DMS53 (cell line): ENCODE results near the gene FYCO1.
A peak's percentile ranks its signal among the peaks of the same experiment; 100 is the strongest.
"Not testable (repeated sequence)": the region's sequence is repeated elsewhere in the genome, so short reads cannot be mapped to it uniquely, and the experiment has no call there.

Experiments
- DNase-seq: peaks from one replicate; lab custom pipeline; 2025; lab: John Stamatoyannopoulos, UW

FYCO1 gene

DNA sequence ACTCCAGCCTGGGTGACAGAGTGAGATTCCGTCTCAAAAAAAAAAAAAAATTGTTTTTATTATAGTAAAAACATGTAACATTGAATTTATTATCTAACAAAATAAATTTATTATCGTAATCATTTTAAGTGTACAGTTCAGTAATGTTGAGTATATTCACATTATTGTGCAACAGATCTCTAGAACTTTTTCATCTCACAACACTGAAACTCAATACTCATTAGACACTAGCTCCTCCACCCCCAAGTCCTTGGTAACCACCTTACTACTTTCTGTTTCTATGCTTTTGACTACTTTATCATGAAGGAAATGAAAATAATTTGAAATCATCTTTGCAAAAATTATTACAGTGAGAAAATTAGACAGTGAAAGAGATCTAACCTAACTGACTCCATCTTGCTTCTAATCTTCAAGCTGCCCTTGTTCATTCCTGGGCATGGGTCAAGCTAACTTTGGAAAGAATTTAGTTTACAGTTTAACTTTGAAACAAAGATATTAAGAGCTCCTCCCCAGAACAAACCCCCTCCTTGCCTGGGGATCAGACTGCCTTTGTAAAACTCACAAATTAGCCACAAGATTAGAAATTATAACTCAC is 15.0 kb upstream of the FYCO1 start:
- DNase-seq, result no peak

- no peak for DNase-seq
Observed at GRCh38 chr3:46008058-46008457, 12.4 kb upstream of the FYCO1 start.

GRCh38 chr3:46007280-46007679 is 11.7 kb upstream of the FYCO1 start:
- no peak for DNase-seq

DNA sequence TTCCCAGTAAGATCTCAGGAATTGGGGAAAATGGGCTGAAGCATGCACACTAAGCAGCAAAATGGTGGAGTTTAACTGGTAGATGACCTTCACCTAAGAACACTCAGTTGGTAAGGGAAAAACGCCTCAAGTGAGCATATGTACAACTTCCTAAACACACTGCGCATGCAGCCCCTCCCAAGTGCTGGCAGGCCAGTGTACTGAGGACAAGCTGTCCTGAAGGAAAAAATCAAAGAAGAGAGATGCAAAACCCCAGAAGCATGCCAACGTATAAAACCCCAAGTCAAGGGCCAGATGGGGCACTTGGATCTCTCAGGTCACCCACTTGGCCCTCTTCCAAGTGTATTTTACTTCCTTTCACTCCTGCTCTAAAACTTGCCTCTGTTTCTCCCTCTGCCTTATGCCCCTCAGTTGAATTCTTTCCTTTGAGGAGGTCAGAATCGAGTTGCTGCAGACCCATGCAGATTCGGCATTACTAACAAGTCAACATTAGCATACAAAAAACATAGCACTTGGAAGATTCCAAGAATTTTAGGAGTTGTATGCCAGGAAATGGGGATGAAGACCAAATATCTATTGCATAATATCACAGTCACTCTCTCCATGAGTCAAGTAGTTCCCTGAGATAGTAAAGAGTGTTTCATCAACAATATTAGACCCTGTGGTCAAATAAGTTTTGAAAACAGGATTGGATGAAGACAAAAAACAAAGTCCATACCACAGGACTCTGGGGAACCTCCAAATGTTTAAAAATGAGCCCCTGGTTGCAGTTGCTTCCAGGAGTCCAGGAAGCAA is 10.8 kb upstream of the FYCO1 start:
- no peak for DNase-seq

- DNase-seq, result not testable (repeated sequence)
Observed at GRCh38 chr3:46003706-46004105, 8.1 kb upstream of the FYCO1 start.

GRCh38 chr3:46001178-46001577 is 5.6 kb upstream of the FYCO1 start:
- no peak for DNase-seq

DNA sequence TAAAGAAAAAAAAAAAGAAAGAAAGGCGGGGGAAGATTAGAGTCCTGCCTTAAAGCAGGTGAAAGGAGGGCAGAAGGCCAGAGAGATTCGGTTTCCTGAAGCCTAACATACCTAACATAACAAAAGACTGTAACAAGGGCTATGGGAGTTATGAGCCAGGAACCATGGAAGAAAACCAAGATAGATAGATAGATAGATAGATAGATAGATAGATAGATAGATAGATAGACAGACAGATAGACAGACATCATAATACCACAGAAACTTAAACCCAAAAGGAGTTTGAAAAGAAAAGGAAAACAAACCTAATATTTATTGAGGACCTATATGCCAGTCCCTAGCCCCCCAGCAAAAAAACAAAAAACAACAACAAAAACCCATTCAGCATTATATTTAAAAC is 2.3 kb upstream of the FYCO1 start:
- DNase-seq, result no peak

GRCh38 chr3:45997499-45997898 is 1.9 kb upstream of the FYCO1 start:
- not testable (repeated sequence) for DNase-seq

DNA sequence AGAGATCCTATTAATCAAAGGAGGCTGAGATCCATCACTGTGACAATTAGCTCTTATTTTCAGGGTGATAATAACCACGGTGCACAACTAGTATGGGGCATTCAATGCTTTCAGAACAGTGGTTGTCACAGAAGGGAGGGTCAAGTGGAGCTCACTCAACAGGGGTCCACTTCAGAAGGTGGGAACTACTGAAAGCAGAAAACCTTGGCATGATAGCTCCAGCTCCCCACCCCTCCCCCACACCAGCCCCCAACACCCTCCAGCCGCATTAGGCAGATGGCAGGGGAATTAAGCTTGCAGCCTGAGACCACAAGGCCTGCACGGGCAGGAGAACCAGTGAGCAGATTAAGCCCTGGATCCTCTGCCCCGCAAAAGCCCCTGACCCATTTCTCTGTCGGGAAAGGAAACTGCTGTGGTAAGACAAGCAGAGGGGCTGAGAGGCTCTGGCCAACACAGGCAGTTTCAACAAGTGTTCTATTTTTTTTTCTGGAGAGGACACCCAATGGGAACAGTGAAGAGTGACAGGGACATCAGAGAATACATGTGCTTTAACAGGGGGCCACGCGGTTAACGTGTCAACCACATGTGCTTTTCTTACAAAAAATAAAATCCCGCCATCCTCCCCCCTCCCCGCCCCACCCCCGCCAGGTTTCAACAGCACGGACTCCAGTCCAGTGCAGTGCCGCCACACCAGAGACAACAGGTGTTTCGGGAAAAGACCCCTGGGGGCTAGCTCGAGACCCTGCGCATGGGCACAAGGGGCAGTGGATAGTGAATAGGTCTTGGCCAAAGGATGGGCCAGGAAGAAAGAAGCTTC is 997 bp downstream of the FYCO1 start:
- DNase-seq, result peak; percentile 30

- DNase-seq, result no peak
Observed at GRCh38 chr3:45993421-45994027, 2.1 kb downstream of the FYCO1 start.

- DNase-seq, result no peak
Observed at GRCh38 chr3:45992821-45993221, 2.8 kb downstream of the FYCO1 start.

GRCh38 chr3:45992133-45992729 is 3.4 kb downstream of the FYCO1 start:
- no peak for DNase-seq

GRCh38 chr3:45991341-45991740 is 4.3 kb downstream of the FYCO1 start:
- DNase-seq, result no peak

GRCh38 chr3:45990181-45990580 is 5.4 kb downstream of the FYCO1 start:
- DNase-seq, result no peak

DNA sequence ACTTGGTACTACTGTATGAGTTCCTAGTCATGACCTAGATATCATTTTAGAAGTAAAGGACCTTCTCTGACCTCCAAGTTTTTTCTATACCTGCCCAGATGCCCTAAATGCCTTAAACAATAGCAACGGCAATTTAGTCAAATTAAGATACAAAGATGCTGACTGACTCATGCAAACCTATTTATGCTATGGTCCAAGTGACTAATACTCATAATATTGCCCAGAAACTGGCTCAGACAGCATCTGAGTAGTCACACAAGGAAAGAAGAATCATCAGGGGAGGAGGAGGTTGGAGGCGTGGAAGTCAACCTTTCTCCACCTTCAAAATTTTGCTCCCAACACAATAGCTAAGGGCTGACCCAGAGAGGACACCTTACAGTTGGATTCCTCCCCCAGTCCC is 6.8 kb downstream of the FYCO1 start:
- peak; percentile 2 for DNase-seq

DNA sequence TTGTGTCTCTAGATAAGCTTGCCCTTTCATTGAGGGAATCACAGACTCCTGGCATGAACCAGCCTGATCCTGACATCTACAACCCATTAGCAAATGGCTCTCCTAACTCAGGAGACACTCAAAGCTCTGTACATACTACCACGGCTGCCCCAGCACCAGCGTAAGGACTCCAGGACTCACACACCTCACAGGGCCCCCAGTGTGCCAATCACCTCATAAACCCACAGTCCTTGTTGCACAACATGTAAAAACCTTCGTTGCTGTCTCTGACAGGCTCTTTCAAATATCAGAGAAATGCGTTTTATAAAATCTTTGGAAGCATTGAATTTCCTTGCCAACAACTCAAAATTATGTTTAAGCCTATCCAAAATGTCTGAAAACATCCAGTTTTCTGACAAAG is 7.3 kb downstream of the FYCO1 start:
- DNase-seq, result no peak

GRCh38 chr3:45987368-45988291 is 8.0 kb downstream of the FYCO1 start:
- peak; percentile 7 for DNase-seq

DNA sequence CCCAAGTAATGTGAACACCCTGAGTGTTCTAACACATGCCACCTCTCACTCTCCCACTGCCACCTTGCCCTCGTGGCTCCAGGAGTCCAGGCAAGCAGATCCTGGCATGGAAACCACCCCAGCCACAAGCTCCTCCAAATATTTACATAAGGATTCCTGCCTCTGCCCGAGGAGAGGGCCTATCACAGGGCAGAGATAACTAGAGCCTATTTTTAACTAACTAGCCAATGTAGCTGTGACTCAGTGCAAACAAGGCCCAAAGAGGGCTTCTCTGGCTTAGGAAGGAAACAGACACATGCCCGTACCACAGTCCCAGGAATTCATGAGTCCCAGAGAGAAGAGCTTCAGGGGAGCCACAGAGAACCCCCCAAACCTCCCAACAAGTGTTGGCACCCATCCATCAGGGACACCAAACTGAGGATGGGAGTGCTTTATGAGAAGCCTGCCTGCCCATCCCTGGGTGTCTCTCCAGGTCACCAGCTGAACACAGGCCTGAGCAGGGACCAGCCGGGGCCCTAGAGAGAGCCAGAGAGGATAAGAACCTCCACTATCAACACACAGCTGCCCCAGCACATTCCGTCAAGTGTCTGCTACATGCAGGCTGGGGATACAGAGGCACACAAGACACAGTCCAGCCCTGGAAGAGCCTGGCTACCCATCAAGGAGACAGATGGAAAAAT is 9.2 kb downstream of the FYCO1 start:
- peak; percentile 89 for DNase-seq

GRCh38 chr3:45985532-45986302 is 9.9 kb downstream of the FYCO1 start:
- DNase-seq, result no peak
